ENCODE data around the gene OR10H1. TPM values are rescaled to one million over a fixed set of nuclear protein-coding genes. Genes with fewer than 3 reads are reported as not detected.

The OR10H1 gene
- total RNA-seq, 1 experiment from 2014 or later: not detected

DNA sequence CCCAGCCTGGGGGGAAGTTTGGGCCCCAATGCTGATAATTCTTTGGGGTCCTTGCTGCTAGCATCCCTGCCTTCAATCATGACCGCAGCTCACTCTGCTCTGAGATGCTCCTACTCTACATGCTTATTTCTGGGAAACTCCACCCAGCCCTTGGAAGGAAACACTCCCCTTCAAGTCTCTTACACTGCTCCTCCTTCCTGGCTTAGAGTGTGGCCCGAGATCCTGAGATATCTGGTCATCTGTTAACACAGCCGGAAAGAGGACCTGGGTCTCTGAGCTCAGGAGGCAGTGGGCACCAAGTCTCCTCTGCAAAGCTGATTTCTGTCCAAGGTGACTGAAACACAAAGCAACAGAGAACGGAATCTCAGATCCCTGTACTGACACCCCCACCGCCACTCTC, 49.4 kb upstream of the OR10H1 start (continued):
- TF ChIP-seq, protein P1, sequence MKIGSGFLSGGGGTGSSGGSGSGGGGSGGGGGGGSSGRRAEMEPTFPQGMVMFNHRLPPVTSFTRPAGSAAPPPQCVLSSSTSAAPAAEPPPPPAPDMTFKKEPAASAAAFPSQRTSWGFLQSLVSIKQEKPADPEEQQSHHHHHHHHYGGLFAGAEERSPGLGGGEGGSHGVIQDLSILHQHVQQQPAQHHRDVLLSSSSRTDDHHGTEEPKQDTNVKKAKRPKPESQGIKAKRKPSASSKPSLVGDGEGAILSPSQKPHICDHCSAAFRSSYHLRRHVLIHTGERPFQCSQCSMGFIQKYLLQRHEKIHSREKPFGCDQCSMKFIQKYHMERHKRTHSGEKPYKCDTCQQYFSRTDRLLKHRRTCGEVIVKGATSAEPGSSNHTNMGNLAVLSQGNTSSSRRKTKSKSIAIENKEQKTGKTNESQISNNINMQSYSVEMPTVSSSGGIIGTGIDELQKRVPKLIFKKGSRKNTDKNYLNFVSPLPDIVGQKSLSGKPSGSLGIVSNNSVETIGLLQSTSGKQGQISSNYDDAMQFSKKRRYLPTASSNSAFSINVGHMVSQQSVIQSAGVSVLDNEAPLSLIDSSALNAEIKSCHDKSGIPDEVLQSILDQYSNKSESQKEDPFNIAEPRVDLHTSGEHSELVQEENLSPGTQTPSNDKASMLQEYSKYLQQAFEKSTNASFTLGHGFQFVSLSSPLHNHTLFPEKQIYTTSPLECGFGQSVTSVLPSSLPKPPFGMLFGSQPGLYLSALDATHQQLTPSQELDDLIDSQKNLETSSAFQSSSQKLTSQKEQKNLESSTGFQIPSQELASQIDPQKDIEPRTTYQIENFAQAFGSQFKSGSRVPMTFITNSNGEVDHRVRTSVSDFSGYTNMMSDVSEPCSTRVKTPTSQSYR (CRISPR knock-in tag; IDR thresholded peaks at IDR 0.05): no peak
- no peak for TF ChIP-seq TEAD4 (CRISPR knock-in tag; IDR thresholded peaks at IDR 0.05)
- TF ChIP-seq, protein P2, sequence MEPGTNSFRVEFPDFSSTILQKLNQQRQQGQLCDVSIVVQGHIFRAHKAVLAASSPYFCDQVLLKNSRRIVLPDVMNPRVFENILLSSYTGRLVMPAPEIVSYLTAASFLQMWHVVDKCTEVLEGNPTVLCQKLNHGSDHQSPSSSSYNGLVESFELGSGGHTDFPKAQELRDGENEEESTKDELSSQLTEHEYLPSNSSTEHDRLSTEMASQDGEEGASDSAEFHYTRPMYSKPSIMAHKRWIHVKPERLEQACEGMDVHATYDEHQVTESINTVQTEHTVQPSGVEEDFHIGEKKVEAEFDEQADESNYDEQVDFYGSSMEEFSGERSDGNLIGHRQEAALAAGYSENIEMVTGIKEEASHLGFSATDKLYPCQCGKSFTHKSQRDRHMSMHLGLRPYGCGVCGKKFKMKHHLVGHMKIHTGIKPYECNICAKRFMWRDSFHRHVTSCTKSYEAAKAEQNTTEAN (CRISPR knock-in tag; IDR thresholded peaks at IDR 0.05): no peak
- no peak for TF ChIP-seq JUN (CRISPR knock-in tag; IDR thresholded peaks at IDR 0.05)
- TF ChIP-seq, protein P3, sequence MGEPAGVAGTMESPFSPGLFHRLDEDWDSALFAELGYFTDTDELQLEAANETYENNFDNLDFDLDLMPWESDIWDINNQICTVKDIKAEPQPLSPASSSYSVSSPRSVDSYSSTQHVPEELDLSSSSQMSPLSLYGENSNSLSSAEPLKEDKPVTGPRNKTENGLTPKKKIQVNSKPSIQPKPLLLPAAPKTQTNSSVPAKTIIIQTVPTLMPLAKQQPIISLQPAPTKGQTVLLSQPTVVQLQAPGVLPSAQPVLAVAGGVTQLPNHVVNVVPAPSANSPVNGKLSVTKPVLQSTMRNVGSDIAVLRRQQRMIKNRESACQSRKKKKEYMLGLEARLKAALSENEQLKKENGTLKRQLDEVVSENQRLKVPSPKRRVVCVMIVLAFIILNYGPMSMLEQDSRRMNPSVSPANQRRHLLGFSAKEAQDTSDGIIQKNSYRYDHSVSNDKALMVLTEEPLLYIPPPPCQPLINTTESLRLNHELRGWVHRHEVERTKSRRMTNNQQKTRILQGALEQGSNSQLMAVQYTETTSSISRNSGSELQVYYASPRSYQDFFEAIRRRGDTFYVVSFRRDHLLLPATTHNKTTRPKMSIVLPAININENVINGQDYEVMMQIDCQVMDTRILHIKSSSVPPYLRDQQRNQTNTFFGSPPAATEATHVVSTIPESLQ (CRISPR knock-in tag; IDR thresholded peaks at IDR 0.05): no peak
- TF ChIP-seq, protein P4, sequence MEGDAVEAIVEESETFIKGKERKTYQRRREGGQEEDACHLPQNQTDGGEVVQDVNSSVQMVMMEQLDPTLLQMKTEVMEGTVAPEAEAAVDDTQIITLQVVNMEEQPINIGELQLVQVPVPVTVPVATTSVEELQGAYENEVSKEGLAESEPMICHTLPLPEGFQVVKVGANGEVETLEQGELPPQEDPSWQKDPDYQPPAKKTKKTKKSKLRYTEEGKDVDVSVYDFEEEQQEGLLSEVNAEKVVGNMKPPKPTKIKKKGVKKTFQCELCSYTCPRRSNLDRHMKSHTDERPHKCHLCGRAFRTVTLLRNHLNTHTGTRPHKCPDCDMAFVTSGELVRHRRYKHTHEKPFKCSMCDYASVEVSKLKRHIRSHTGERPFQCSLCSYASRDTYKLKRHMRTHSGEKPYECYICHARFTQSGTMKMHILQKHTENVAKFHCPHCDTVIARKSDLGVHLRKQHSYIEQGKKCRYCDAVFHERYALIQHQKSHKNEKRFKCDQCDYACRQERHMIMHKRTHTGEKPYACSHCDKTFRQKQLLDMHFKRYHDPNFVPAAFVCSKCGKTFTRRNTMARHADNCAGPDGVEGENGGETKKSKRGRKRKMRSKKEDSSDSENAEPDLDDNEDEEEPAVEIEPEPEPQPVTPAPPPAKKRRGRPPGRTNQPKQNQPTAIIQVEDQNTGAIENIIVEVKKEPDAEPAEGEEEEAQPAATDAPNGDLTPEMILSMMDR (IDR thresholded peaks at IDR 0.05): no peak
- no peak for TF ChIP-seq ZNF317 (CRISPR knock-in tag; IDR thresholded peaks at IDR 0.05; ENCODE audit: borderline replicate concordance, low read depth)
- no peak for TF ChIP-seq ZNF416 (CRISPR knock-in tag; IDR thresholded peaks at IDR 0.05)
- TF ChIP-seq, protein P5, sequence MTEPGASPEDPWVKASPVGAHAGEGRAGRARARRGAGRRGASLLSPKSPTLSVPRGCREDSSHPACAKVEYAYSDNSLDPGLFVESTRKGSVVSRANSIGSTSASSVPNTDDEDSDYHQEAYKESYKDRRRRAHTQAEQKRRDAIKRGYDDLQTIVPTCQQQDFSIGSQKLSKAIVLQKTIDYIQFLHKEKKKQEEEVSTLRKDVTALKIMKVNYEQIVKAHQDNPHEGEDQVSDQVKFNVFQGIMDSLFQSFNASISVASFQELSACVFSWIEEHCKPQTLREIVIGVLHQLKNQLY (CRISPR knock-in tag; IDR thresholded peaks at IDR 0.05): no peak
- TF ChIP-seq, protein P6, sequence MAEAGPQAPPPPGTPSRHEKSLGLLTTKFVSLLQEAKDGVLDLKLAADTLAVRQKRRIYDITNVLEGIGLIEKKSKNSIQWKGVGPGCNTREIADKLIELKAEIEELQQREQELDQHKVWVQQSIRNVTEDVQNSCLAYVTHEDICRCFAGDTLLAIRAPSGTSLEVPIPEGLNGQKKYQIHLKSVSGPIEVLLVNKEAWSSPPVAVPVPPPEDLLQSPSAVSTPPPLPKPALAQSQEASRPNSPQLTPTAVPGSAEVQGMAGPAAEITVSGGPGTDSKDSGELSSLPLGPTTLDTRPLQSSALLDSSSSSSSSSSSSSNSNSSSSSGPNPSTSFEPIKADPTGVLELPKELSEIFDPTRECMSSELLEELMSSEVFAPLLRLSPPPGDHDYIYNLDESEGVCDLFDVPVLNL (CRISPR knock-in tag; IDR thresholded peaks at IDR 0.05; ENCODE audit: borderline replicate concordance, low read depth): no peak
- TF ChIP-seq, protein P7, sequence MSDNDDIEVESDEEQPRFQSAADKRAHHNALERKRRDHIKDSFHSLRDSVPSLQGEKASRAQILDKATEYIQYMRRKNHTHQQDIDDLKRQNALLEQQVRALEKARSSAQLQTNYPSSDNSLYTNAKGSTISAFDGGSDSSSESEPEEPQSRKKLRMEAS (CRISPR knock-in tag; IDR thresholded peaks at IDR 0.05): no peak

DNA sequence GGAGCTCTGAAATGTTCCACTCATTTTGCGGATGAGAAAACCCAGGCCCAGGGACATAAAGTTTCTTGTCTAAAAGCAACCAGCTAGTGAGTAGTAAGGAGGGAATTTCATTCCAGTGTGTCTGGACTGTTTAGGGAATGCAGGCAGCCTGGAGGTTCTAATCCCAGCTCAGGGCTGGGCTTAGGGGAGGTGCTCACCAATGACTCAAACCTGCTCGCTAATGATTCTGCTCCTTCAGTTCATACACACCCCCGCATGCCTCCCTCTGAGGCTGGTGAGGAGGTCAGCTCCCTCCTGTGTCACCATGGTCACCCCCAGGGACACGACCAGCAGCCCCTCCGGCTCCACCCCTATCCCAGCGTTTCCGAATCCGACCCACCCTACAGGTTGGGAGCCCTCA, 47.8 kb upstream of the OR10H1 start:
- H3K27me3 Mint-ChIP-seq (ENCODE audit: low read depth): no peaks in the 10 kb centered on the region; the same call in 1 of the 2 replicates
- H3K27ac Mint-ChIP-seq: no peak overlapping the region
- CTCF ChIA-PET: no interaction called here
- TF ChIP-seq ZNF138 (CRISPR knock-in tag; conservative IDR thresholded peaks at IDR 0.05): no peak
- TF ChIP-seq, protein P8, sequence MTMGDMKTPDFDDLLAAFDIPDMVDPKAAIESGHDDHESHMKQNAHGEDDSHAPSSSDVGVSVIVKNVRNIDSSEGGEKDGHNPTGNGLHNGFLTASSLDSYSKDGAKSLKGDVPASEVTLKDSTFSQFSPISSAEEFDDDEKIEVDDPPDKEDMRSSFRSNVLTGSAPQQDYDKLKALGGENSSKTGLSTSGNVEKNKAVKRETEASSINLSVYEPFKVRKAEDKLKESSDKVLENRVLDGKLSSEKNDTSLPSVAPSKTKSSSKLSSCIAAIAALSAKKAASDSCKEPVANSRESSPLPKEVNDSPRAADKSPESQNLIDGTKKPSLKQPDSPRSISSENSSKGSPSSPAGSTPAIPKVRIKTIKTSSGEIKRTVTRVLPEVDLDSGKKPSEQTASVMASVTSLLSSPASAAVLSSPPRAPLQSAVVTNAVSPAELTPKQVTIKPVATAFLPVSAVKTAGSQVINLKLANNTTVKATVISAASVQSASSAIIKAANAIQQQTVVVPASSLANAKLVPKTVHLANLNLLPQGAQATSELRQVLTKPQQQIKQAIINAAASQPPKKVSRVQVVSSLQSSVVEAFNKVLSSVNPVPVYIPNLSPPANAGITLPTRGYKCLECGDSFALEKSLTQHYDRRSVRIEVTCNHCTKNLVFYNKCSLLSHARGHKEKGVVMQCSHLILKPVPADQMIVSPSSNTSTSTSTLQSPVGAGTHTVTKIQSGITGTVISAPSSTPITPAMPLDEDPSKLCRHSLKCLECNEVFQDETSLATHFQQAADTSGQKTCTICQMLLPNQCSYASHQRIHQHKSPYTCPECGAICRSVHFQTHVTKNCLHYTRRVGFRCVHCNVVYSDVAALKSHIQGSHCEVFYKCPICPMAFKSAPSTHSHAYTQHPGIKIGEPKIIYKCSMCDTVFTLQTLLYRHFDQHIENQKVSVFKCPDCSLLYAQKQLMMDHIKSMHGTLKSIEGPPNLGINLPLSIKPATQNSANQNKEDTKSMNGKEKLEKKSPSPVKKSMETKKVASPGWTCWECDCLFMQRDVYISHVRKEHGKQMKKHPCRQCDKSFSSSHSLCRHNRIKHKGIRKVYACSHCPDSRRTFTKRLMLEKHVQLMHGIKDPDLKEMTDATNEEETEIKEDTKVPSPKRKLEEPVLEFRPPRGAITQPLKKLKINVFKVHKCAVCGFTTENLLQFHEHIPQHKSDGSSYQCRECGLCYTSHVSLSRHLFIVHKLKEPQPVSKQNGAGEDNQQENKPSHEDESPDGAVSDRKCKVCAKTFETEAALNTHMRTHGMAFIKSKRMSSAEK (CRISPR knock-in tag; IDR thresholded peaks at IDR 0.05; ENCODE audit: borderline replicate concordance): no peak
- TF ChIP-seq SOX15 (CRISPR knock-in tag; IDR thresholded peaks at IDR 0.05): no peak
- H3K4me3 Mint-ChIP-seq: no peak overlapping the region
- POLR2A ChIA-PET: no interaction called here
- no peaks in the 10 kb centered on the region for H3K4me1 Mint-ChIP-seq
- no peak for DNase-seq (ENCODE audit: low spot score)
- no peak for ATAC-seq
- peaks cover 14% of the 10 kb centered on the region for H3K36me3 Mint-ChIP-seq
- H3K9me3 Mint-ChIP-seq: peaks cover 30% of the 10 kb centered on the region
